COLO829 (cell line): ENCODE results near the gene TSEN34.
"Not testable (repeated sequence)": the region's sequence is repeated elsewhere in the genome, so short reads cannot be mapped to it uniquely, and the experiment has no call there.

Source experiments
- DNase-seq: peaks from one replicate; pipeline ENCODE4 v3.0.0; 2012; ENCODE audit warnings: low spot score

The TSEN34 gene

DNA sequence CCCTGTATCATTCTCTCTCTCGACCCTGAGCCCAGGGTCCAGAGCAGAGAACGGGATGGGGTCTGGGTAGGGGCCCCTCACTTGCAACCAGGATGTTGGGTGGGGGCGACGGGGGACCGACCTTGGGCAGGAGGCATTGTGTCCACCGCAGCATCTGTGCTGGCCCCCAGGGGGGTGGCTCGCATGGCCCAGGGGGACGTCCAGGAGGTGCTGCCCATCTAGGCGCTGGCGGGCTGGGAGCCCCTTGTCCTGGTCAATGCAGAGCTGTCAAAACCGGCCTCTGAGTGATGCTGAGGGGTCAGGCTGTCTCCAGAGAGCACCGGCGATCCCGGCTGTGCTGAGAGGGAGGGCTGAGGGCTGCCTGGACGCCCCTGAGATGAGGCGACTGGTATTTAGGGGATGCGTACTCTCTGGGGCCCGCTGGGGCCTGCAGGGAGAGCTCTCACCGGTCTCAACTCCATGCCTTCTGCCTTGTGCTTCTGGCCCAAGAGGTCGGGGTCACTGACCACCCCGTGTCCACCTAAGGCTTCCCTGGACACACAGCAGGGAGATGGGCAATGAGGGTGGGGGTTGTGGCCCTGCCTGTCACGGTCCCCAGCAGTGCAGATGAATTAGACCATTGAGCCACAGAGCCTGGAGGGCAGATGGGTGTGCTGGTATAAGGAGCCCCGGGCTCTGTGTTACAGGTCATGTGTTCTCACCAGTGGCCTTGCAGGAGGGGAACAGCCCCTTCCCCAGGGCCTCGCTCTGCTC lies 18.1 kb downstream of the TSEN34 start:
- no peak for DNase-seq

DNA sequence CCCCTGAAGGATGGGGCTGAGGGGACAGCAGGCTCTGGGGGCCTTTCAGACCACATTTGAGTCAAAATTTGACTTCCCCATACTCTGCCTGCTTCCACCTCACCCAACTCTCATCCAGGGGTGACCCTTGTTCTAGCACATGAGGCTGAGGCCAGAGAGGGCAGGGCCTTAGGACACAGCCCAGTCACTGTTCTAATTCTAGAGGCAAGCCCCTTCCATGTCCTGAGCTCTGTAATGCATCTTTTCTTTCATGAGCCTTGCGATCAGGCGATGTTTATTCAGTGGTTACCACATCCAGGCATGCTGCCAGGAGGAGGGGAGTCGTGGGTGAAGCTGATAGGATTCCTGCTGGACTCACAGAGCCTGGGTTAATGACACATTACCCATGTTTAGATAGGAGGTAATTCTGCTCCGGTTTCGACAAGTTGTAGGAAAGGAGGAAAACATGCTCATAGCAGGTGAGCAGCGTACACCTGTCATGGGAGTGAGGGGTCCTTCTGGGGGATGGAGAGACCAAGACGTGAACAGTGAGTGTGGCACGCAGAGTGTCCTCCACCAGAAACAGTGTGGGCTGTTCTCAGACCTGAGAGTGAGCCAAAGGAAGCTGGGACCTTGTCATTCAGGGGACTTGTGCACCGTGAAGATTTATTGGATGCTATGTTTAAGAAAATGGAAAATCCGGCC lies 18.8 kb downstream of the TSEN34 start:
- DNase-seq = peak; percentile 93

DNA sequence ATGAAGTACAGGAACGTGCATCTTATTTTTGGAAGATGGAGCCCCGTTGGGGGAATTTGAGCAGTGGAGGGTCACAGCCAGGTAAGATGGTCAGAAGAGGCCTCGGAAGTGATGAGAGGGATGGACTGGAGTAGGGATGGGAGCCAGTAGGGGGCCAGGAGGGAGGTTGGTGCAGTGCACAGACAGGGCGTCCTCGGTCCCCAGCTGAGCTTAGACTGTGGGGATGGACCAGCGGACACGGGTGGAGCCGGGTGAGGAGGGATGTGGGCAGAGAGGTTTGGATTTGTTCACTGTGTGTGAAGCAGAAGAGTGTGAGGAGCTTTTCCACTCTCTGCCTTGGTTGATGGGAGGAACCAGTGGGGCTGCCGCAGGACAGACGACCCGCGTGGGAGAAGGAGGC lies 20.1 kb downstream of the TSEN34 start:
- no peak for DNase-seq

DNA sequence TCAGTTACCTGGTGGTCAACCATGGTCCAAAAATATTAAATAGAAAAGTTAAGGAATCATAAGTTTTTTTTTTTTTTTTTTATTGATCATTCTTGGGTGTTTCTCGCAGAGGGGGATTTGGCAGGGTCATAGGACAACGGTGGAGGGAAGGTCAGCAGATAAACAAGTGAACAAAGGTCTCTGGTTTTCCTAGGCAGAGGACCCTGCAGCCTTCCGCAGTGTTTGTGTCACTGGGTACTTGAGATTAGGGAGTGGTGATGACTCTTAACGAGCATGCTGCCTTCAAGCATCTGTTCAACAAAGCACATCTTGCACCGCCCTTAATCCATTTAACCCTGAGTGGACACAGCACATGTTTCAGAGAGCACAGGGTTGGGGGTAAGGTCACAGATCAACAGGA lies 23.1 kb downstream of the TSEN34 start:
- not testable (repeated sequence) for DNase-seq

DNA sequence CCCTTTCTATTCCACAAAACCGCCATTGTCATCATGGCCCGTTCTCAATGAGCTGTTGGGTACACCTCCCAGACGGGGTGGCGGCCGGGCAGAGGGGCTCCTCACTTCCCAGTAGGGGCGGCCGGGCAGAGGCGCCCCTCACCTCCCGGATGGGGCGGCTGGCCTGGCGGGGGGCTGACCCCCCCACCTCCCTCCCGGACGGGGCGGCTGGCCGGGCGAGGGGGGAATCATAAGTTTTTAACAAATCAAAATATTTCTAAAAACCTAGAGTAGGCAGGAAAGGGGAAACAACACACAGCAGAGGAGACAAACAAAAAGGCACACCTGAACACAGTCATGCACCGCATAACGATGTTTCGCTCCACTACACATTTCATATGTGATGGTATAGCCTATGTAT lies 23.6 kb downstream of the TSEN34 start:
- DNase-seq = not testable (repeated sequence)

DNA sequence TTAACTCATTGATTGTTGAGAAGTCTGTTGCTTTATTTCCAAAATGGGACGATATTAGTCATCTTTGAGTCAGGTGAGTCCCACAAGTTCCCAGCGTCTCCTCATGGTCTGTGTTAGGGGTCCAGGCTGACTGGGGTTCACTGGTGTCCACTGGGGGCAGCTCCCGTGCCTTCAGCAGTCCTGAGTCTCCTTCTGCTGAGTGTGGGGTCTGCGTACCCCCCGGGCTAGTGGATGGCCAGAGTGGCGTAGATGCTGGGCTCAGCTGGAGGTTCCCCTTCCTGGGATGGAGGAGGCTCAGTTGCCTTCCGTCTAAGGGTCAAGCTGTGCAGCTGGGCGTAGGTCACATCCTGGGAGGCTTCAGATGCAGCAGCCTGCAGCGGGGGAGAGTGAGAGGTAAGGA lies 25.8 kb downstream of the TSEN34 start:
- DNase-seq = no peak

DNA sequence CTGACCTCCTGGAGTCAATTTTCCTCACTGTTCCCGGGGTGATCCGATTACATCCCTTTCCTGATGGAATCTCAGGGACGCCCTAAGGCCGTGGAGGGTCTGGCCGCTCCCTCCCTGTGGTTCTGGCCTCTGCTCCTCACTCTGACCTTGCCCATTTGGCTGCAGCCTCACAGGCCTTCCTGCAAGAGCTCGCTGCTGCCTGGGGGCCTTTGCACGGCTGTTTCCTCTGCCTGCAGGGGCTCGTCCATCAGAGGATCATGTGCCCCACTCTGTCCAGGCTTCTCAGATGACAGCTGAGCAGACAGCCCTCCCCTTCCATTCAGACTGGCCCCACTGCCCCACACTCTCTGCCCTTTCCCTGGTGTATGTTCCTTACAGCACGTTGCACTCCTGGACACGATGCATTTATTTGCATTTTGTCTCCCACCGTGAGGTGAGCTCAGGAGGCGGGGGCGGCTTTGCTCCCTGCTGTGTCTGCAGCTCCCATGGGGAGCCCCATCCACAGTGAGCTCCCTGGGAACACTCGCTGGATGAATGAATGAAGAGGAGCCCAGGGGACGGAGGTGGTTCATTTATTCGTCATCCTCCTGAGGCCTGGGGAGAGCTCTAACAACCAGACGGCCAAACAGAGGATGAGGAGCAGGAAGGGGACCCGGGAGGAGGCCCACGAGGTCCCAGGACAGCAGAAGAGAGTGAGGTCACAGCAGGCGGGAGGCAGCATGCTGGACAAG lies 26.6 kb downstream of the TSEN34 start:
- DNase-seq = not testable (repeated sequence)

DNA sequence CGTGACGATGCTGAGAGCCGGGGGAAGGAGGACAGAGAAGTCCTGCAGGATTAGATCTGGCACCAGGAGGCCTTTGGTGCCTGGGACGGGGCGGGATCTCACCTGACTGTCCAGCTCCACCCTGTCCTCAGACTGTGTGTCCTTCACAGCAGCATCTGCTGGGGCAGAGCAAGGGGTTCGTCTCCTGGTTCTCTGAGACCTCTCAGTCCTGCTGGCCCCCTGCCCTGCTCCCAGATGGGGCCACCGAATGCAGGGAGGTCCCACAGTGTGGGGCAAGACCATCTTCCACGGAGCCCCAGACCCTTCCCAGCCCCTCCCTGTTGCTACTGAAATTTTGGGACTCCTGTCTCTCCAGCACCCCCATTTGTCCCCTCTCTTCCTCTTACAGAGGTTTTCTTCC lies 27.2 kb downstream of the TSEN34 start:
- no peak for DNase-seq

DNA sequence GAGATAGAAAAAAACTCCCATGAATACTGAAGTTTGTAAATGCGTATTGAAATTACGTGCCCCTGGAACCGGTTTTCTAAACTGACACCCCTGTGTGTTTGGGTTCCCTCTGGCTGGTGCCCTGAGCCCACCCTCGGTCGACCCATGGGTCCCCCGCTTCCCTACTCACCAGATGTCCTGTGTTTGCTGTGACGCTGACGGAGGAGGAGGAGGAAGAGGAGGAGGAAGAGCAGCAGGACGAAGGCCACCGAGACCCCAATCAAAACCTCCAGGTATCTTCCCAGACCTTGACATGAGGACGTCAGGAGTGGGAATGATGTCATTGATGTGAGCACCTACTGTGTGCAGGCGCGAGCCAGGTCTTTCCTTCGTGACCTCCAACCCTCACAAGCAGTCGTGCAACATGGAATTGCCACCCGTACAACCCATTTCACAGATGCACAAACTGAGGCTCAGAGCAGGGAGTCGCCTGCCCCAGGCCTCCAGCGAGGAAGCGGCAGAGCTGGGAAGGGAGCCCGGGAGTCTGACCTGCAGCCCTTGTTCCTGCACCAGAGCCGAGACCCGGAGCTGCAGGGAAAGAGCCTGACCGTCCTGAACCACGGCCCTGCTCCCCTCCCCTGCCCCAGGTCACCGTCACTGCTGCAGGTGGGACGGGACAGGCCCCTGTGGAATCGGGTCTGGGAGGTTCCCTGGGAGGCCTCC lies 28.0 kb downstream of the TSEN34 start:
- DNase-seq = no peak

DNA sequence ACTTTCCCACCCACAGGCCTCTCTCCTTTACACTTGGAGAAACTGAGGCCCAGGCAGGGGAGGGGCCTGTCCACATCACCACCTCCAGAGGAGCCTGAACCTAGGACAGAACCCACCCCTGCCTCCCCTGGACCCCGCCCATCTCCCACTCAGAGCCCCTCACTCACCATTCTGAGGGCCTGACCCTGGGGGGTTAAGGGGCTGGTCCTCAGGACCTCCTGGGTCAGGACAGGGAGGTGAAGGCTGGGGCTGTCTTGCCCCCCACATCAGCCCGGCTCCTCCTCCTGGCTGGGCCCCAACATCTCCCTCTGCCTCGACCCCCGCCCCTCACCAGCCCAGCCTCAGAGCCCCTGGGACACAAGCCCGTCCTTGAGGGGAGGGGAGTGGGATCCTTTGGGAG lies 28.6 kb downstream of the TSEN34 start:
- not testable (repeated sequence) for DNase-seq

DNA sequence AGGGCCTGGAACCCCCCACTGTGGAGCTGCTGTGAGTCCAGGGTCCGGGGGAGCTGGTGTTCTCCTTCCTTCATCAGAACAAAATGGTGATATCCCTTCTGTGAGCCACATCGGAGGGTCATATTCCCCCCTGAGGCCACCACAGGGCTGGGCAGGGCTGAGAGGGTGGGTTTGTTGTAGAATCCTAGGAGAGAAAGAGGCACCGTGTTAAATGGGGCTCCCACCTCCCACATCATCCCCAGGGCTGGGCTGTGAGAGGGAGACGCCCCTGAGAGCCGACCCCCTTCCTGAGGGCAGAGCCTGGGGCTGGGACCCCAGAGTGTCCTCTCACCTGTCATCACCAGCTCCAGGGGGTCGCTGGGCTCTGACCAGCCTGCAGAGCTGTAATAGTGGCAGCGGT lies 30.8 kb downstream of the TSEN34 start:
- DNase-seq = not testable (repeated sequence)

DNA sequence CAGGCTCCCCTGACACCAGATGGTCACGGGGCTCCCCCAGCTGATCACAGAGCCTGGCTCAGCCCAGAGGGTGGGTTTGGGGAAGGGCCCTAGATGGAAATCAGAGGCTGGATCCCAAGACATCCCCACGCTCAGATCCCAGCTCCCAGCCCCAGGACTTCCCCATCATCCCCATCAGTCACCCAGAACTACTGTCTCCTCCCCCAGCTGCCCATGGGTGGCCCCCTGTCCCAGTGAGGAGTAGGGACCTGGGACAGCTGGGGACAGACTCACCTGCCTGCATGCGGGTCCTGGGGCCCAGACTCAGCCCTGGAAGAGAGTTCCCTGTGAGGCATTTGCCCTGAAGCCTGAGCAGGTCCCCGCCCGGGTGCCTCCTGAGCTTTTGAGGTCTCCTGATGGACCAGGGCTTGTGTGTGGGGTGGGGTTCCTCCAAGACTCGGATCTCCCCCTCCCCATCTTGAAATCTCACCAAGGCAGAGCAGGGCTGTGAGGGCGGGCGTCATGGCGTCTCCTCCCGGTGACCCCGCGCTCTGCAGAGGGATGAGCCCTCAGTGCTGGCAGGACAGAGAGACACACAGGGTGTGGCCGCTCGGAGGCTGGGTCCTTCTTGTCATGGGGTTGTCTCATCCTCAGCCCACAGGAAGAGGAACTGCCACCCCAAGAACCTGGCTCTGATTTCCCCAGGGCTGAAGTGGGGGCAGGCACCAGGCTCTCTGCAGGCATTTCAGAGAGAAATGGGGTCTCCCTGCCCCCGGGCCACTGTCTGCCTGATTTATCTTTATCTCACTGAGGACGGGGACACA lies 31.6 kb downstream of the TSEN34 start, which contains the start of gene LILRB3:
LILRB3 (minus strand) TSS at position 534 of the 803 bp plus-strand sequence; CDS start at position 503, 31 bp downstream.
- not testable (repeated sequence) for DNase-seq

DNA sequence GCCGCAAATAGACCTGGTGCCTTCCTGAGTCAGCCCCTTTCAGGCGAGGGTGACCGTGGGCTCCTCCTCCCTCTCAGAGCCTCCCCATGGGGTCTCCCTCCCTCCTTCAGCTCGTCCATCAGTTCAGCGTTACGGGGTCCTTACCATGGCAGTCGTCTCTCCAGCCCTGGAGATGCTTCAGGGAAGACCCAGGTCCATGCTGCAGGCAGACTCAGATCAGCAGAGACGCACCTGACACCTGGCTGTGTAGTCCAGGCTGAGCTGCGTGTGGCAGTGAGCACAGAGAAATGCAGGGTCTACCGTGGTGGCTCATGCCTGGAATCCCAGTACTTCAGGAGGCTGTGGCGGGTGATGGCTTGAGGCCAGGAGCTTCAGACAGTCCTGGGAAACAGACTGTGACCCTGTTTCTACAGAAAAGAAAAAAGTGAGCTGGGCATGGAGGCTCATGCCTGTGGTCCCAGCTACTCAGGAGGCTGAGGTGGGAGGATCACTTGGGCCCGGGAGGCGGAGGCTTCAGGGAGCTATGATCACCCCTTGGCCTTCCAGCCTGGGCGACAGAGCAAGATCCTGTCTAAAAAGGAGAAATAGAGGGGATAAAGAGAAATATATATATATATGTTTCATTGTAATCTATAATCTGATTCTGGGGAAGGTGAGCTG lies 32.3 kb downstream of the TSEN34 start:
- not testable (repeated sequence) for DNase-seq

DNA sequence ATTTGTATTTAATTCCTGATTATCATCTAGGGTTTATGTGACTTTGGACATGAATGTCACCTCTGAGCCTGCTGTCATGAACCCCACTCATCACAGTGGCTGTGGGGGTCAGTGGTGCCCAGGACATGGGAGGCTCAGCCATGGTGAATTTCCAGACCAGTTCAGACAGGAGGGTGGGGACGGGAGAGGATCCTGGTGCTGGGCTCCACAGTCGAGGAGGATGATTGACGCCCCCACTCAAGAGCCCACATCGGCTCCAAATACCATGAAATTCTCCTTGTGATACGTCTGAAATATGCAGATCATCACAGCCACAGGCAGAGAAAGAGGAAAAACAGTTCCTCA lies 32.8 kb downstream of the TSEN34 start:
- DNase-seq = not testable (repeated sequence)

DNA sequence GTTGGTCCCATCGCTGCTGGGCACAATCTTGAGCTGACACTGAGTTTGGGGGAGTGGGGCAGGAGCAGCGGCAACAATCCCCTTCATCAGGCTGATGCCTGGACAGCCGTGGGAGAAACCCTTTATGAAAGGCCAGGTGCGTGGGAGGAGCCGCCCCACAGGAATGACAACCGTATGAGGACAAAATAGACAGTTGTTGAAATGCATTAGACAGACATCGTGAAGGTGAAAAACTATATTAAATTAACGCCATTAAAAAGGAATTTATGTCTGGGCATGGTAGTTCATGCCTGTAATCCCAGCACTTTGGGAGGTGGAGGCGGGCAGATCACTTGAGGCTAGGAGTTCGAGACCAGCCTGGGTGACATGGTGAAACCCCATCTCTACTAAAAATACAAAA lies 33.5 kb downstream of the TSEN34 start:
- not testable (repeated sequence) for DNase-seq

DNA sequence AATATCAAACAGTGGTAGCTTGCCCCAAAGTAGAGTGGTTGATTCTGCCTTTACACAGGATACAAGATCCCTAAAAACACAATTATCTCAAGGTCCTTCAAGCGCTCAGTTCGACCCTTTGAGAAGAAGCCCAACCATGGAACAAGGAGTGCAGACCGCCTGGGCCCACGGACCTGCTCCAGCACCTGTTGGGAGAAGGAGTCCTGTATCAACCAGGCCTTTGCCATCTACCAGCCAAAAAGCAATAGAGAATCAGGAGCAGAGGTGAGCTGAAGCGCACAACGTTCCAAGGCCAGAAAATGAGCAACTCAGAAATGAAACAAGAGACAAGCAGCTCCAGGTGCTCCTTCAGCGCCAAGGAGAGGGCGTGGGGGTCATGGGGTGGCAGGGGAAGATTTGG lies 38.0 kb downstream of the TSEN34 start:
- no peak for DNase-seq

DNA sequence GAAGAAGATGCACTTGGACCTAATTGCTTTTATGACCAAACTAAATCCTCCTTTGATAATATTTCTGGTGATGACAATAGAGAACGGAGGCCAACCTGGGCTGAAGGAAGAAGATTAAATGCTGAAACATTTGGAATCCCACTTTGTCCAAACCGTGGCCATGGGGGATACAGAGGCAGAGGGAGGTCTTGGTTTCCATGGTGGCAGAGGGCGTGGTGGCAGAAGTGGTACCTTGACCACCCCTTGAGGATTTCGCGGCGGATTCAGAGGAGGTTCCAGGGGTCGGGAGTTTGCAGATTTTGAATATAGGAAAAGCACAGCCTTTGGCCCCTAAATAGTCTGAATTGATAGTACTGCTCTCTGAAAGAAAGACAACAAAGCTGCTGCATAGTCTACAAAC lies 38.9 kb downstream of the TSEN34 start:
- no peak for DNase-seq

DNA sequence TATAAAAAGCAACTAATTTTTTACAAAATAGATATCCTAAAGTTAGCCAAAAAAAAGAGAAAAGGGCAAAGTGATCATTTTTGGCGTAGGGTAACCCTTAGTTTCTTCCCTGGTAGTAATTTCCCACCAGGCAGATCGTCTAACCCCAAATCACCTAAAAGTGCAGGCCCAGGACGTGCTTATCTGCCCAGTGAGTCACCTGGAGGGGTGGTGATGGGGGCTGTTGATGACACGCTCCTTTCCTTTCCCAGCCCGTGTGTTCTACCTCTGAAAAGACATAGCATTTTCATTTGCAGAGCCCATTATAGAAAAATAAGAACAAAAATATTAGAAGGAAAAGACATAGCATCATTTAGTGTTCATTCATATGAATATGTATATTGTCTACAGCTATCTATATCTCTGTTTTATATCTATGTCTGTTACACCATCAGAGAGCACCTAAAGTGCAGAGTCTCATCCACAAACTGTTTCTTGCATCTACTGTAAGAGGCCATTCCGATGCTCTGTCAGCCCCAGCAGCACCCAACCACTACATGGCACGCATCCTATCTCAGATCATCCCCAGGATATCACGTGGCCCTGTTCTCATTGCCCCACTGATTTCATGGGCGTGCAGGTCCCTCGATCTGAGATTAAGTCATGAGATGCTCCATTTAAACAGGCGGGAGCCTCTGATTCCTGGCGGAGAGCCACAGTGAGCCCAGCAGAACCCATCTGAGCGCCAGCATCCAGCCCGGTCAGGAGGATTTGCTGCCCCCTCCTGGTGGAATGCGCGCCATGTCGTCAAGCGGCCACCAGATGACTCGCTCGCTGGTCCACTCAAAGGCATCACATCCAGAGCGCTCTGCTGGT lies 40.2 kb downstream of the TSEN34 start:
- no peak for DNase-seq

DNA sequence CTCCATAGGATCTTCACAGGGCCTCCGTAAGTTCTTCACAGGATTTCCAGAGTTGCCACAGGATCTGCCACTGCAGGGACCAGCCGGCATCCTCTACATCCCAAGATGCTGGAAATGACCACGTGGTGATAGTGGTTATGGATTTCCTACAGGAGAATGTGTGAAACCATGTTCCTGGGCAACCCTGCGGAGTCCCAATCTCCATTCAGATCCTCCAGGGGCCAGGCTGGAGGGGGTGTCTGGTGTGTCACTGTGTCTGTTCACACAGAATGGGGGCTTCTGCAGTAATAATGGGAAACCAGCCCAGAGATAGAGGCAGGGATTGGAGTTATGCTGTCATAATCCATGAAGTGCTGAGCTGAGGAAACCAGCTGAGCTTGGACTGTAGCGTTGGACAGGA lies 42.8 kb downstream of the TSEN34 start:
- DNase-seq = no peak
